OCI-LY7 (cell line): ENCODE data around the gene GCLC. TPM values are rescaled to one million over a fixed set of nuclear protein-coding genes. Genes with fewer than 3 reads are reported as not detected.
"Not testable (repeated sequence)": the region's sequence is repeated elsewhere in the genome, so short reads cannot be mapped to it uniquely, and the experiment has no call there.

ENCODE experiments used
- BruUV-seq: library from RNA; stranded (reverse); fragments of 400-500 nt; replicated peaks from 2 replicates; lab custom pipeline; 2021; lab: Mats Ljungman, UMichigan
- CTCF ChIA-PET: fragments of 300-600 bp; sonication (Branson Sonifier 250); formaldehyde crosslinking; loops from one replicate; lab custom pipeline; 2022; ENCODE audit warnings: antibody characterized with exemption; ENCODE audit not compliant: unreplicated experiment; lab: Charles Lee
- POLR2A ChIA-PET: fragments of 300-600 bp; sonication (Branson Sonifier 250); formaldehyde crosslinking; loops from one replicate; lab custom pipeline; 2022; ENCODE audit warnings: antibody characterized with exemption; lab: Charles Lee
- DNase-seq: peaks from one replicate; pipeline ENCODE4 v3.0.0-alpha.2; 2015; ENCODE audit warnings: low spot score
- H2AFZ ChIP-seq: fragments of 200-600 bp; sonication (generic), shearing (Covaris generic); 2 replicates; pipeline ENCODE4 v1.6.1; 2014; ENCODE audit warnings: mild to moderate bottlenecking, antibody characterized with exemption, low read length, moderate library complexity
- H3K27ac ChIP-seq: fragments of 200-600 bp; sonication (generic); 2 replicates; pipeline ENCODE4 v1.5.1; 2014; ENCODE audit warnings: mixed run types, low read depth, mild to moderate bottlenecking, moderate library complexity, low read length, inconsistent platforms; ENCODE audit not compliant: poor library complexity, severe bottlenecking
- H3K36me3 ChIP-seq: fragments of 200-600 bp; sonication (generic); 2 replicates; pipeline ENCODE4 v1.6.1; 2014; ENCODE audit warnings: mild to moderate bottlenecking, antibody characterized with exemption, low read length, moderate library complexity, mixed read lengths; ENCODE audit not compliant: insufficient read depth
- H3K4me1 ChIP-seq: fragments of 200-600 bp; sonication (generic); 2 replicates; pipeline ENCODE4 v1.5.1; 2014; ENCODE audit warnings: mild to moderate bottlenecking, low read length; ENCODE audit not compliant: insufficient read depth, poor library complexity, severe bottlenecking
- H3K4me2 ChIP-seq: fragments of 200-600 bp; sonication (generic); 2 replicates; pipeline ENCODE4 v1.6.1; 2014; ENCODE audit warnings: mild to moderate bottlenecking, low read length
- H3K4me3 ChIP-seq: fragments of 200-600 bp; sonication (generic); 2 replicates; pipeline ENCODE4 v1.5.1; 2014; ENCODE audit warnings: mild to moderate bottlenecking, low read depth, low read length; ENCODE audit not compliant: poor library complexity, severe bottlenecking
- H3K79me2 ChIP-seq: fragments of 200-600 bp; sonication (generic); 2 replicates; pipeline ENCODE4 v1.6.1; 2016; ENCODE audit warnings: low read depth, mild to moderate bottlenecking, low read length, moderate library complexity, mixed read lengths; ENCODE audit not compliant: insufficient read depth
- H3K9me2 ChIP-seq: fragments of 200-600 bp; sonication (generic); 2 replicates; pipeline ENCODE4 v1.6.1; 2016; ENCODE audit warnings: mild to moderate bottlenecking, low read length, mixed read lengths; ENCODE audit not compliant: insufficient read depth
- H3K9me3 ChIP-seq: fragments of 200-600 bp; sonication (generic); 2 replicates; pipeline ENCODE4 v1.6.1; 2014; ENCODE audit warnings: mild to moderate bottlenecking, mixed run types, low read length, mixed read lengths
- H4K20me1 ChIP-seq: fragments of 200-600 bp; sonication (generic); 2 replicates; pipeline ENCODE4 v1.6.1; 2014; ENCODE audit warnings: mild to moderate bottlenecking, antibody characterized with exemption, low read length, moderate library complexity, mixed read lengths; ENCODE audit not compliant: insufficient read depth
- CTCF ChIP-seq: fragments of 200-600 bp; sonication (generic); conservative IDR thresholded peaks from 2 replicates; pipeline ENCODE4 v1.5.1; 2014; ENCODE audit warnings: mild to moderate bottlenecking, antibody characterized with exemption, low read length, moderate library complexity, mixed read lengths
- EZH2phosphoT487 ChIP-seq: fragments of 200-600 bp; sonication (generic); IDR thresholded peaks from 2 replicates; pipeline ENCODE4 v1.6.1; 2018; ENCODE audit warnings: low read depth, borderline replicate concordance, mild to moderate bottlenecking, mixed run types, antibody characterized with exemption, low read length, moderate library complexity, mixed read lengths
- intact Hi-C: fragments of 100-400 bp; cut with micrococcal nuclease; formaldehyde crosslinking; loops from one replicate; pipeline ENCODE4 v1.10.0; 2022; ENCODE audit not compliant: unreplicated experiment
- total RNA-seq, 2 experiments: library from RNA; depleted of rRNA in 1 of 2; stranded (reverse); fragments of >200 nt in 1 of 2; shearing (Covaris generic) in 1 of 2; gene quantifications; 2 replicates each; pipeline ENCODE4 v1.2.3, GENCODE V29; 2014 to 2022

Gene GCLC
- total RNA-seq, 2 experiments from 2014 or later, result 14.3 to 30.4 TPM

- DNase-seq, result peak; percentile 7
- Histone ChIP-seq H3K27ac (no peak overlapping the region), H3K4me2 (peak overlapping the region; percentile 40; the same call in 1 of the 2 replicates), H3K36me3 (no peaks in the 10 kb centered on the region), H3K4me1 (peaks cover 4% of the 10 kb centered on the region), H4K20me1 (no peaks in the 10 kb centered on the region), H3K4me3 (no peak overlapping the region), H3K9me2 (no peaks in the 10 kb centered on the region), H3K79me2 (no peaks in the 10 kb centered on the region), H2AFZ (peak overlapping the region; percentile 58; the same call in 1 of the 2 replicates), H3K9me3 (no peaks in the 10 kb centered on the region)
- ChIA-PET POLR2A (interaction anchor here (0.6 to 1.5 kb wide), 2 partner anchors 13 to 246 kb away, joined by 3 read pairs; no protein-coding TSS in a partner anchor), CTCF (interaction anchor here (0.7 to 2.9 kb wide), 2 partner anchors 311 to 314 kb away, joined by 3 to 11 read pairs; no protein-coding TSS in a partner anchor)
- no peak for TF ChIP-seq EZH2phosphoT487
- TF ChIP-seq CTCF, result no peak
- intact Hi-C loops, result loop anchor here (1.0 to 5.0 kb wide), 6 partner anchors 46 to 381 kb away; no protein-coding TSS in a partner anchor
- no TSS peak for BruUV-seq
These were observed 61.2 kb downstream of the GCLC start for GRCh38 chr6:53483423-53484353.

DNA sequence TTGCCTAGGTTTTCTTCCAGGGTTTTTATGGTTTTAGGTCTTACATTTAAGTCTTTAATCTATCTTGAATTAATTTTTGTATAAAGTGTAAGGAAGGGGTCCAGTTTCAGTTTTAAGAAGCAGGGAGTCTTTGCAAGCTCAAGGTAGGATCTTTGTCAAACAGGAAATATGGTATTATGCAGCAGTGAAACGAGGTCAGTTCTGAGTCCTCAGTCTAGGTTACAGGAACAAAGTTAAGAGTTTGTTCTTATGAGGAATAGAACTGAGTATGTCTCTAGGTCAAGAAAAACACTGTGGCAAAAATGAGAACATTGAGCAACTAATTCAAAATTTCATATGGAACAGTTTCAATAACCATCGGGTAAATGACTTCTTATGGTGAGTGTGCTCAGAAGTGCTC is 63.6 kb downstream of the GCLC start:
- no TSS peak for BruUV-seq
- no peak overlapping the region for H3K27ac ChIP-seq
- intact Hi-C loops, result loop anchor here (5.0 kb wide), 2 partner anchors 329 to 379 kb away; no protein-coding TSS in a partner anchor

DNA sequence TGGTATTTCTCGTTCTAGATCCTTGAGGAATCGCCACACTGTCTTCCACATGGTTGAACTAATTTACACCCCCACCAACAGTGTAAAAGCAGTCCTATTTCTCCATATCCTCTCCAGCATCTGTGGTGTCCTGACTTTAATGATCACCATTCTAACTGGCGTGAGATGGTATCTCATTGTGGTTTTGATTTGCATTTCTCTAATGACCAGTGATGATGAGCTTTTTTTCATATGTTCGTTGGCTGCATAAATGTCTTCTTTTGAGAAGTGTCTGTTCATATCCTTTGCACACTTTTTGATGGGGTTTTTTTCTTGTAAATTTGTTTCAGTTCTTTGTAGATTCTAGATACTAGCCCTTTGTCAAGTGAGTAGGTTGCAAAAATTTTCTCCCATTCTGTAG is 64.1 kb downstream of the GCLC start:
- H2AFZ ChIP-seq, DNase-seq, BruUV-seq, CTCF ChIA-PET, H4K20me1 ChIP-seq, H3K36me3 ChIP-seq, H3K4me3 ChIP-seq, H3K4me1 ChIP-seq, H3K79me2 ChIP-seq, H3K9me3 ChIP-seq, H3K9me2 ChIP-seq, H3K4me2 ChIP-seq, H3K27ac ChIP-seq: not testable (repeated sequence)
- POLR2A ChIA-PET, result interaction anchor here (0.6 to 0.7 kb wide), 2 partner anchors 306 to 343 kb away, joined by 4 read pairs; no protein-coding TSS in a partner anchor
- intact Hi-C loops, result loop anchor here (5.0 kb wide), 2 partner anchors 328 to 378 kb away; no protein-coding TSS in a partner anchor

More for the DNA sequence above, 63.6 kb downstream of the GCLC start:
- no peaks in the 10 kb centered on the region for H3K9me3 ChIP-seq
- no peak overlapping the region for H3K4me2 ChIP-seq
- 0 out of 2 replicates have a peak overlapping the region, but pooled peaks have one; percentile 4 for H2AFZ ChIP-seq
- H3K4me1 ChIP-seq, result peaks cover 4% of the 10 kb centered on the region
- H3K79me2 ChIP-seq, result no peaks in the 10 kb centered on the region
- no peaks in the 10 kb centered on the region for H3K9me2 ChIP-seq
- DNase-seq, result no peak
- CTCF ChIA-PET, result no interaction called here
- POLR2A ChIA-PET, result interaction anchor here (0.7 kb wide), 1 partner anchor 307 kb away, joined by 4 read pairs; no protein-coding TSS in a partner anchor
- H3K4me3 ChIP-seq, result no peak overlapping the region
- TF ChIP-seq CTCF (no peak), EZH2phosphoT487 (no peak)
- no peaks in the 10 kb centered on the region for H4K20me1 ChIP-seq
- no peaks in the 10 kb centered on the region for H3K36me3 ChIP-seq
